GM18505 (cell line): ENCODE results near the gene RNF114.
"Not testable (repeated sequence)": the region's sequence is repeated elsewhere in the genome, so short reads cannot be mapped to it uniquely, and the experiment has no call there.

Experiments
- ATAC-seq: cut with Tn5 transposase; IDR thresholded peaks from one replicate; pipeline ENCODE4 v1.9.1; 2021; ENCODE audit not compliant: unreplicated experiment
- POLR2A ChIP-seq: IDR thresholded peaks from 4 replicates; pipeline ENCODE4 v1.6.1; 2011; ENCODE audit warnings: borderline replicate concordance; ENCODE audit not compliant: insufficient read depth, insufficient read length; ENCODE audit errors: extremely low read depth

RNF114 gene

DNA sequence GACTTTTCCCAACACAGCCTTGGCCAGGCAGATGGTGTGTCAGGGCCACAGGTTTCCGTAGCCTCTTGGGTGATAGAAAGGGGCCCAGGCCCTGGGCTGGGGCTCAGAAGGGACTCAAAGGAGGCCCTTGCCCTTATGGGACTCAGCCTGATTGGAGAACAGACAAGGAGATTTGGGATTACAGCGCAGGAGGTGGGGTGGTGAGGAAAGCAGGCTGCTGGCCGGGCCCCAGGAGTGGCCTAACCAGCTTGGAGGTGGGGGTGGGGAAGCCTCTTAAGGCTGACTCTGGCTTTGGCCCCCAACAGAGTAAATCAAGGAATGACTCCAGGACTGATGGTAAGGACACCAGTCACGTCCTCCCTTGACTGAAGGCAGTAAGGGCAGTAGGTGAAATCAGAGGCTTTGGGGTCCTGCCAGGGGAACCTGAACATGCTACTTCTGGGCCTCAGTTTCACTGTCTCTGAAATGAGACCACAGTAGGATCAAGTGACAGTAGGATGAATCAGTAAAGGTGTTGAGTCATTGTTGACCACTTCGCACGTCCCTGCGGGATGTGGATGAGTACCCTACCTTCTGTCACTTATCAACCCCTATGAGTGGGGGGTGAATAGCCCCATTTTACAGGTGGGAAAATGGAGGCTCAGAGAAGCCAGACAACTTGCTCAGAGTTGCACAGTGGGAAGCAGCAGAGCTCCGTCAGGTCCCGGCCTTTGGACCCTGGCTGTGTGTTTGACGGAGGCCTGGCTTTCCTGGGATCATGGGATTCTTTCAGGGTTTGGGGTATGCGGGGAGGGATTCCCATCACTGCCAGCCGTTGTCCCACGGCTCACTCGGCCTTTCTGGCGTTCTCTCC, 51.0 kb downstream of the RNF114 start:
- no peak for ATAC-seq
- no peak for TF ChIP-seq POLR2A

DNA sequence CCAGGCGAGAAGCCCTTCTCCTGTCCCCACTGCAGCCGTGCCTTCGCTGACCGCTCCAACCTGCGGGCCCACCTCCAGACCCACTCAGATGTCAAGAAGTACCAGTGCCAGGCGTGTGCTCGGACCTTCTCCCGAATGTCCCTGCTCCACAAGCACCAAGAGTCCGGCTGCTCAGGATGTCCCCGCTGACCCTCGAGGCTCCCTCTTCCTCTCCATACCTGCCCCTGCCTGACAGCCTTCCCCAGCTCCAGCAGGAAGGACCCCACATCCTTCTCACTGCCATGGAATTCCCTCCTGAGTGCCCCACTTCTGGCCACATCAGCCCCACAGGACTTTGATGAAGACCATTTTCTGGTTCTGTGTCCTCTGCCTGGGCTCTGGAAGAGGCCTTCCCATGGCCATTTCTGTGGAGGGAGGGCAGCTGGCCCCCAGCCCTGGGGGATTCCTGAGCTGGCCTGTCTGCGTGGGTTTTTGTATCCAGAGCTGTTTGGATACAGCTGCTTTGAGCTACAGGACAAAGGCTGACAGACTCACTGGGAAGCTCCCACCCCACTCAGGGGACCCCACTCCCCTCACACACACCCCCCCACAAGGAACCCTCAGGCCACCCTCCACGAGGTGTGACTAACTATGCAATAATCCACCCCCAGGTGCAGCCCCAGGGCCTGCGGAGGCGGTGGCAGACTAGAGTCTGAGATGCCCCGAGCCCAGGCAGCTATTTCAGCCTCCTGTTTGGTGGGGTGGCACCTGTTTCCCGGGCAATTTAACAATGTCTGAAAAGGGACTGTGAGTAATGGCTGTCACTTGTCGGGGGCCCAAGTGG, 51.9 kb downstream of the RNF114 start:
- no peak for ATAC-seq
- TF ChIP-seq POLR2A, result no peak

DNA sequence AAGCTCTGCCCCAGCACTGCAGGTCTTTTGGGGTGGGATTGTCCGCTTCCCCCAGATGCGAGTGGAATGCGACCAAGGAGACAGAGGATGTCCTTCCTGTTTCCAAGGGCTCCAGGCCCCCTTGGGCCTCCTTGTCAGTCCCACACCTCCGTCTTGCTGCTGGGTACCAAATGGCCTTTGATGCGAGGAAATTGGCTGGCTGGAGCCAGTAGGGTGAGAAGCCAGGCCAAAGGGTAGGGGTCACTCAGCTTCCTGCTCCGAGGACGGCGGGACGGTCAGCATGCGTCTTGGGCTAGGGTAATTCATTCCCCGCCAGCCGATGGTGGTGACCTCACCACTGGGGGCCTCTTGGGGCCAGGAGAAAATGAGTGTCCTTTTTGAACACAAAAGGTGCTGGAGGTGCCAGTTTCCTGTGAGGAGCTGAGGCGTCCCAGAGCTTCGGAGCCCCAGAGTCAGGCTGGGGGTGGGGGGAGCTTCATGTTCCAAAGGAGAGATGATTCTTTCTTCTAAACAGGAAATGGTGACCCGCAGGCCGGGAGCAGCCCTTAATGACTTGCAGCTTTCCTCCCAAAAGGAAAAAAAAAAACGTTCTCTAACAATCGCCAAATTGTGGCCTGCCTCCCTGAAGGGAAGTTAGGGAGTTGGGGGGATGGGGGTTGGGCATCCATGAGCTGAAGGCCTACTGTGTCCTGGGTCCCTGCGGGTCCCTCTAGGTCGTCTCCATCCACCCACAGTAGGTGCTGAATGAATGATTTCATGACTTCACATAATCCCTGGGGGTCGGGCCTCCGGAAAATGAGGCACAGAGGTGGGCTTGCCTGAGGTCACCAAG, 53.3 kb downstream of the RNF114 start:
- TF ChIP-seq POLR2A, result no peak
- no peak for ATAC-seq

DNA sequence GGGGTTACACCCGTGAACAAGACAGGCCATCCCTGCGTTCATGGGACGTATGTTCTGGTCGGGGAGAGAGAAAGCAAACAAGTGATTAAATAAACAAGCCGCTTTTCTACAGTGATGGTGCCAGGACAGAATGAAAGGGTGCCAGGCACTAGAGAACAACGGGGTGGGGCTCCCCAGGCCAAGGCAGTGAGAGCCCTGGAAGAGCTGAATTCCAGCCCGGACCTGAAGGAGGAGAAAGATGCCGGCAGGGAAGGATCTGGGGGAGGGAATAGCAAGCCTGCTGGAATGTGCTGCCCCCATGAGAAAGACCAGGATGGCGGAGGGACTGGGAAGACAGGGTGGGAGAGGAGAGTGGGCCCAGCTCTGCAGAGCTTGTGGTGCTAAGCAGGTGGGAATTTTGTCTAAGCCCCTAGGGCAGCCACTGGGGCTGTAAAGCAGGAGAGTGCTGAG, 54.1 kb downstream of the RNF114 start:
- no peak for ATAC-seq
- TF ChIP-seq POLR2A, result no peak

DNA sequence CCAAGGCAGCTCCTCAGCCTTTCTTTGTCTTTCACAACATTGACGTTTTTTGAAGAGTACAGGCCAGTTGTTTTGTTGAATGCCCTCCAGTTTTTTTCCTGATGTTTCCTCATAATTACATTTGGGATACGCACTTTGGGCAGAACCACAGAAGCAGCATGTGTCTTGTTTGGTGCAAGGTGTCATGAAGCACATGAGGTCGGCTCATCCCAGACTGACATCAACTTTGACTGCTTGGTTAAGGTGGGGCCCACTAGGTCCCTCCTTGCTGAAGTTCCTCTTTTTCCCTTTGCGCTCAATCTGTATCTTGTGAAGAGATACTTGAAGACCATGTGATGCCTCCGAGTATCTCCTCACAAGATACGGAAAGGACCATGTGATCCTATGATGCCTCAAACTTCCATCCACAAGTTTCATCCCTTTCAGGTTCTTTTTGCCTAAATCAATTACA, 57.1 kb downstream of the RNF114 start:
- TF ChIP-seq POLR2A, result no peak
- no peak for ATAC-seq

DNA sequence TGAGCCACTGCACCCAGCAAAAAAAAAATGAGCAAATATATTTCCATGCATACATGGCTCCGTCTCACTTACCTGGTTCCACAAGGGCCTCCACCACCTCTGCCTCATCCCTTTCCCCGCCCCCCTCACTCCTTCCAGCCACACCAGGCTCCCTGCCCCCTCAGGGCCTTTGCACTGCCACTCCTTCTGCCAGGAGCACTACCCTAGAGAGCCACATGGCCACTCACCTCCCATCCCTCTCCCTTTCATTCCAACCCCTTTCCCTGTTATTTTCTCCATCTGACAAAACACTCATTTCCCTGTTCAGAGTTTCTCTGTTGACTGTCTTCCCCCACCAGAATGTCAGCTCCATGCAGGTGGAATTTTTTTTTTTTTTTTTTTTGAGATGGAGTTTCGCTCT, 59.4 kb downstream of the RNF114 start:
- no peak for ATAC-seq
- TF ChIP-seq POLR2A, result no peak

DNA sequence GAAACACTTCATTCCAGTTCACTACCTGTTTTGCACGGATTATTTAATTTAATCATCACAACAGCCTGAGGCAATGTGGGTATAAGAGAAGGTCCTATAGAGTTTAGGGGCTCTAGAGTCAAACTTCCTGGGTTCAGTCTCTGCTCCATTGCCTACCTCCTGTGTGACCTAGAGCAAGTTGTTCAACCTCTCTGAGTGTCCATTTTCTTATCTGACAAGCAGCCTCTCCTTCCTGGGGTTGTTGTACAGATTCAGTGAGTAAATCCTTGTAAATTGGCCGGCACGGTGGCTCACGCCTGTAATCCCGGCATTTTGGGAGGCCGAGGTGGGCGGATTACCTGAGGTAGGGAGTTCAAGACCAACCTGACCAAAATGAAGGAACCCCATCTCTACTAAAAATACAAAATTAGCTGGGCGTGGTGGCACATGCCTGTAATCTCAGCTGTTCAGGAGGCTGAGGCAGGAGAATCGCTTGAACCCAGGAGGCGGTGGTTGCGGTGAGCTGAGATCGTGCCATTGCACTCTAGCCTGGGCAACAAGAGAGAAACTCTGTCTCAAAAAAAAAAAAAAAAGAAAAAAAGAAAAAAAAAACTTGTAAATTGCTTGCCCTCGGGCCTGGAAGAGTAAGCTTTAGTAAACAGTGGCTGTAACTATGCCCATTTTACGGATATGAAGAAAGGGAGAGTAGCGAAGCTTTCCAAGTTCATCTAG, 62.4 kb downstream of the RNF114 start:
- not testable (repeated sequence) for ATAC-seq

DNA sequence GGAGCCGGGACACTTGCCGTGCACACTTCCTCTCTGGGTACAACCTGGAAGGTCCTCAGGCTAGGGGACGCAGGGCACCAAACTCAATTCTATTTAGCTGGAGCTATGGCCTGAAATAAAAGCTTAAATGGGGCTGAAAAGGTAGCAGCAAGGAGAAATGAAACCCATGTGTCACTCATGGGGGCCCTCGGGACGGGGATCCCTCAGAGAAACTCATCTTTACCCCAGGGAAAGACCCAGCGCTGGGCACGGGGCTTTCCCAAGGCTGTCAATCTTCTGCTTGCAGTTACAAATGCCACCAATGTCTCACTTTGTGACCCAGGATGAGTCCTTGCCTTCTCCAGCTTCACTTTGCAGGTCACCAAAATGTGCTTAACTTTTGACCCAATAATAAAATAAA, 63.1 kb downstream of the RNF114 start:
- peak; percentile 55 for ATAC-seq
- TF ChIP-seq POLR2A, result no peak

DNA sequence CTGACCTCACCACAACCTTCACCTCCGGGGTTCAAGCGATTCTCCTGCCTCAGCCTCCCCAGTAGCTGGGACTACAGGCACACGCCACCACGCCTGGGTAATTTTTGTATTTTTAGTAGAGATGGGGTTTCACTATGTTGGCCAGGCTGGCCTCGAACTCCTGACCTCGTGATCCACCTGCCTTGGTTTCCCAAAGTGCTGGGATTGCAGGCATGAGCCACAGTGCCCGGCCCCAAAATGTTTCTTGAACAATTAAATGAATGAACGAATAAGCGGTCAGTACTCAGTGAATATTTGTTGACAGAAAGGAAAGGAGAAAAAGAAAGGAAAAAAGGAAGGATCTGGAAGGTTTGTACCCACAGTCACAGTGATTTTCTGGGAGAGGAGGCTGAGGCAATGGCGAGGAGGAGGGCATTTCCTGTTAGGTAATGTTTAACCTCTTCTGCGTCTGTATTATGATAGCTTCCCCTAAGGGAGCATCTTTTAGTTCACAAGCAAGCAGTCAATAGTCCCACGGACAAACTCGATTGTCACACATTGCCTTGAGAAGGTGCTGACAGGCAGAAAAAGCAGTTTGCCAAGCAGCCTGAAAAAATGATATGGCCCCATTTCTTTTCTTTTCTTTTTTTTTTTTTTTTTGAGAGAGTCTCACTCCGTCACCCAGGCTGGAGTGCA, 64.5 kb downstream of the RNF114 start:
- ATAC-seq, result not testable (repeated sequence)

DNA sequence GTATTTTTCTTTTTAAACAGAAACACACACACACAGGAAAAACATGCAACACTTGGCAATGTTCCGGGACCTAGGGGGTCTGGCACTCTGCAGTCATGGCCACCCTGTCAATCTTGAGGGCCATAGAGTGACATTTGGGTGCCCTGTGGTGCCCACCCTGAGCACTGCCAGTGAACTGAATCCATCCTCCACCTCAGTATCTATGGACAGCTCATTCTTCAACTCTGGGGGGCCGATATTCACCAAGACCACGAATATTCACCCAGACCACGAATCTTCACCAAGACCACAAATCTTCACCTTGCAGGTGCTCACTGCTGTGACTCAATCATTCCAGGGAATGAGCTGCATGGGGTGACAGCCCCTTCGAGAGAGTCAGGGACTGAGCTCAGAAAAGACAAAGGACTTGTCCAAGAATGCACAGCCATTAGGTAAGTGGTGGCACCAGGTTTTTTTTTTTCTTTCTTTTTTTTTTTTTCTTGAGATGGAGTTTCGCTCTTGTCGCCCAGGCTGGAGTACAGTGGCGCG, 65.7 kb downstream of the RNF114 start:
- TF ChIP-seq POLR2A, result no peak
- no peak for ATAC-seq

DNA sequence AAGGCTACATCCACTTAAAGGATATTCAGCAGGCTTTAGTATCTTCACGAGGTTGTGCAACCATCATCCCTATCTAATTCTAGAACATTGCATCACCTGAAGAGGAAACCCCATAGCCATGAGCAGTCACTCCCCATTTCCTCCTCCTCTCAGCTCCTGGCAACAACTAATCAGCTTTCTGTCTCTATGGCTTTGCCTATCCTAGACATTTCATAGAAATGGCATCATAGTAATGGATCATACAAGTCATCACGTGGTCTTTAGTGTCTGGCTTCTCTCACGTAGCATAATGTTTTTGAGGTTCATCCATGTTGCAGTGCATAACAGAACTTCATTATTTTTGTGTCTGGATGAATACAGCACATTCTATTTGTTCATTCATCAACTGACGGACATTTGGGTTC, 67.1 kb downstream of the RNF114 start:
- no peak for ATAC-seq
- TF ChIP-seq POLR2A, result no peak
